OCI-M2 (cell line): Measurements from ENCODE around the gene CTXN1.
"Not testable (repeated sequence)": the region's sequence is repeated elsewhere in the genome, so short reads cannot be mapped to it uniquely, and the experiment has no call there.

Experiments
- DNase-seq: peaks from one replicate; lab custom pipeline; 2025; ENCODE audit not compliant: unreplicated experiment; lab: John Stamatoyannopoulos, UW

The CTXN1 gene

GRCh38 chr19:7947939-7948338 lies 22.0 kb upstream of the CTXN1 start:
- DNase-seq: no peak

GRCh38 chr19:7944177-7944761 lies 18.3 kb upstream of the CTXN1 start:
- peak; percentile 67 for DNase-seq

GRCh38 chr19:7943444-7944176 lies 17.7 kb upstream of the CTXN1 start, which contains the start of gene TIMM44:
Gene TIMM44, minus strand, starts transcription at chr19:7943666. Its CDS starts 15 bp downstream, at chr19:7943651.
- peak; percentile 91 for DNase-seq

GRCh38 chr19:7942981-7943443 lies 17.1 kb upstream of the CTXN1 start:
- DNase-seq: no peak

GRCh38 chr19:7941895-7942596 lies 16.1 kb upstream of the CTXN1 start:
- DNase-seq: no peak

- DNase-seq: no peak
Measured at GRCh38 chr19:7940841-7941240, 14.9 kb upstream of the CTXN1 start.

GRCh38 chr19:7934766-7935165 lies 8.8 kb upstream of the CTXN1 start:
- no peak for DNase-seq

- no peak for DNase-seq
Measured at GRCh38 chr19:7933828-7934725, 8.1 kb upstream of the CTXN1 start.

GRCh38 chr19:7933411-7933810 lies 7.5 kb upstream of the CTXN1 start:
- DNase-seq: no peak

- no peak for DNase-seq
Measured at GRCh38 chr19:7932930-7933300, 7.0 kb upstream of the CTXN1 start.

GRCh38 chr19:7932276-7932929 lies 6.5 kb upstream of the CTXN1 start:
- DNase-seq: no peak

GRCh38 chr19:7931221-7932061 lies 5.5 kb upstream of the CTXN1 start:
- no peak for DNase-seq

- DNase-seq: no peak
Measured at GRCh38 chr19:7930765-7931164, 4.8 kb upstream of the CTXN1 start.

GRCh38 chr19:7930030-7930429 lies 4.1 kb upstream of the CTXN1 start:
- not testable (repeated sequence) for DNase-seq

- no peak for DNase-seq
Measured at GRCh38 chr19:7928741-7929701, 3.1 kb upstream of the CTXN1 start.

GRCh38 chr19:7928334-7928706 lies 2.4 kb upstream of the CTXN1 start:
- no peak for DNase-seq

- no peak for DNase-seq
Measured at GRCh38 chr19:7927605-7928333, 1.8 kb upstream of the CTXN1 start.
